Measurements from ENCODE around the gene SLC7A8. TPM values are rescaled to one million over a fixed set of nuclear protein-coding genes. Genes with fewer than 3 reads are reported as not detected.

SLC7A8 gene
- total and polyA plus RNA-seq, 2 of the 4 experiments (the other 2 are of a cell fraction), result 0.31 TPM; not detected in 1

DNA sequence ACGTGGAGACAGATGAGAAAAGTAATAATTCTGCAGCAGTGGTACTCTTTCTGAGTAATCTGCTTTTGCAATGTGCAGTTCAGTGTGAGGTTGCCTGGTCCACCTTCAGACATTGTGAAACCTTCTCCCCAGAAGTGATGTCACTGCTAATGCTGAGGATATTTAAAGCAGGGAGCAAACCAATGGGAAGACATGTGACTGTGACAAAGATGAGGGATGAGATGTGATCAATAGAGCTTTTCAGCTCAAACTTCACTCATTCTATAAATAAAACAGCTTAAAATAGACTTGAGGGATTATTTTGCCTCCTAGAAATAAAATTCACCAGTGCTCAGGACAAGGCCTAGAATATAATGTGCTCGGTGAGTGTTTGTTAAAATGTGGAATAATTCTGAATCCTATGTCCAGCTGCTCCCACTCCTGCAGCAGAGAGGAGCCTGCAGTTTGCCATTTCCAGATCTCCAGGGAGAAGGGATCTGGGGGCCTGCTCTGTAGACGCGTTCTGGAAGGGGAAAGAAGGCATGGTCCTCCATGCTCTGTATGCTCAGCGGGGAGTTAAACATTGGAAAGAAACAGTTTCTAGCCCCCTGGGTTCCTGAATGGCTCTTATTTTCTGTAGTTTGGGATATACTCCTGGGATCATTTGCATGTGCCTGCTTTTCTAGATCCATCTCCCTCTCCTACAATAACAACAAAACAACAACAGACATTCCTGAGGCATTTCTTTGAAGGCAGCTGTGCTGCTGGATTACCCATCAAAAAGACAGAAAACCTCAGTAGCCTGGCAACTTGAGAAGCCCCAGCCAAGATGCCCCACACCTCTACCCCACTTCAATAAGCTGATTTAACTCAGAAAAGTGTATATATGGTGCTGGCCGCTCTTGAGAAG is 8.9 kb downstream of the SLC7A8 start:
- H4K8ac ChIP-seq (ENCODE audit: low read depth in 2 of 2, low read length in 2 of 2), result no peak overlapping the region
- H3K27ac ChIP-seq (ENCODE audit: insufficient read depth, low read length), result no peak overlapping the region
- POLR2A ChIA-PET (ENCODE audit: unreplicated experiment), result no interaction called here
- CTCF ChIA-PET, result interaction anchor here (1.6 kb wide), 1 partner anchor 13 kb away, joined by 3 read pairs; no protein-coding TSS in a partner anchor
- peak; percentile 48 for DNase-seq
- H3K14ac ChIP-seq (replicated peaks; ENCODE audit: low read depth, low read length), result no peak overlapping the region
- no peak overlapping the region for H2BK120ac ChIP-seq (ENCODE audit: low read depth, low read length)
- in situ Hi-C loops (cut with MboI; ENCODE audit: low sequenced_read_pairs), result no loop called here
- H2BK5ac ChIP-seq (ENCODE audit: low read depth, low read length, poor library complexity, severe bottlenecking), result no peak overlapping the region
- H3K9ac ChIP-seq (ENCODE audit: low read depth, low read length), result no peak overlapping the region
- H2AK5ac ChIP-seq (ENCODE audit: low read depth, low read length), result no peak overlapping the region
- H3K36me3 ChIP-seq (ENCODE audit: control insufficient read depth, insufficient read depth, low read length), result no peaks in the 10 kb centered on the region
- peak; percentile 44; the same call in 1 of the 2 replicates for ATAC-seq (ENCODE audit: low read depth)
- no CpG with 5 or more reads among the region's 6 CpGs for WGBS, 2 experiments (ENCODE audit: extremely low coverage in 2 of 2, insufficient read length in 1 of 2)
- no peaks in the 10 kb centered on the region for H3K9me1 ChIP-seq (ENCODE audit: insufficient read depth, low read length)
- no peak overlapping the region for H2AFZ ChIP-seq (replicated peaks; ENCODE audit: low read length, poor library complexity)
- H4K20me1 ChIP-seq (ENCODE audit: insufficient read depth, low read length), result no peaks in the 10 kb centered on the region
- H2AK9ac ChIP-seq (replicated peaks; ENCODE audit: low read depth, low read length, poor library complexity), result no peak overlapping the region
- H3K4me3 ChIP-seq (ENCODE audit: insufficient read depth, low read depth, low read length), result no peak overlapping the region
- no peak overlapping the region for H3K4ac ChIP-seq (ENCODE audit: low read depth, low read length)
- no peaks in the 10 kb centered on the region for H3K9me3 ChIP-seq (ENCODE audit: control insufficient read depth, insufficient read depth, low read length)
- intact Hi-C loops (cut with micrococcal nuclease), result no loop called here
- no peak overlapping the region for H4K91ac ChIP-seq (ENCODE audit: insufficient read depth, low read depth, low read length)
- no peak overlapping the region for H3K23ac ChIP-seq (ENCODE audit: low read depth, low read length)
- peaks cover 23% of the 10 kb centered on the region for H3K27me3 ChIP-seq (ENCODE audit: control insufficient read depth, insufficient read depth, low read length)
- BruUV-seq (replicated peaks), result no TSS peak
- dilution Hi-C loops (cut with HindIII; ENCODE audit: low sequenced_read_pairs, unreplicated experiment), result no loop called here
- H3K79me1 ChIP-seq (ENCODE audit: low read depth in 1 of 2, low read length in 2 of 2), result no peaks in the 10 kb centered on the region
- H3K4me2 ChIP-seq (ENCODE audit: low read depth, low read length), result no peak overlapping the region
- H3K56ac ChIP-seq (ENCODE audit: extremely low read depth, insufficient read depth, low read length), result no peak overlapping the region
- peak; percentile 77 for TF ChIP-seq CEBPB (IDR thresholded peaks at IDR 0.05; ENCODE audit: low read depth, low read length)
- no peak for TF ChIP-seq RAD21 (IDR thresholded peaks at IDR 0.05; ENCODE audit: low read length)
- no peaks in the 10 kb centered on the region for H3K4me1 ChIP-seq (ENCODE audit: control insufficient read depth, insufficient read depth, low read length)
- H2BK15ac ChIP-seq (ENCODE audit: low read depth, low read length), result no peak overlapping the region
- no peak overlapping the region for H3K18ac ChIP-seq (ENCODE audit: low read depth, low read length)
- H2BK20ac ChIP-seq (ENCODE audit: low read depth, low read length), result no peak overlapping the region
- no peak overlapping the region for H4K5ac ChIP-seq (ENCODE audit: low read depth, low read length)

Measured in IMR-90 (cell line).